ENCODE results near the gene SUPT3H.
A peak's percentile ranks its signal among the peaks of the same experiment; 100 is the strongest.
"Not testable (repeated sequence)": the region's sequence is repeated elsewhere in the genome, so short reads cannot be mapped to it uniquely, and the experiment has no call there.

The SUPT3H gene

DNA sequence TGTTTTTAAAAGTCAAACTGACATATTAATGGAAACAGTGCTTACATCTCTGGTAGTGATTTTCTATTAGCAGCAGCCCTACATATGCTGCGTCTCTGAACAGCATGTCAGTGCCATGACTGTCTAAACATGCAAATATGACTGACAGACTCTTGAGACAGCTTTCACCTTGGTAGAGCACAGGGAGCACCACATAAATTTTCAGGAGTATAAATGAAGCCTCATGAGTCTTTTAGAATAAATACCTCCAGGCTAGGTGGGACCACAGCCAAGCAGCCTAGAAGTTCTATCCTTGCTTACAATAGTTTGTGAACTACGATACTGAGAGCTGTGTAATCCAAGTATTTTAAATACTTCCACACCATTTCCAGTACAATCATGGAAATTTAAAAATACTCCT lies 460.3 kb downstream of the SUPT3H start:
- Histone ChIP-seq H3K9ac (ENCODE audit: low read length) (no peak overlapping the region), H3K4me3 (ENCODE audit: low read length) (no peak overlapping the region), H3K79me1 (ENCODE audit: low read length) (no peaks in the 10 kb centered on the region), H3K4me1 (ENCODE audit: control insufficient read depth, low read depth, low read length) (no peaks in the 10 kb centered on the region), H3K79me2 (ENCODE audit: control insufficient read depth, insufficient read depth, low read length) (no peaks in the 10 kb centered on the region), H2BK120ac (ENCODE audit: low read depth, low read length) (no peak overlapping the region), H3K56ac (ENCODE audit: low read length) (no peak overlapping the region), H4K8ac (ENCODE audit: low read depth, low read length) (no peak overlapping the region), H2BK15ac (replicated peaks; ENCODE audit: low read depth) (no peak overlapping the region), H3K27ac (ENCODE audit: low read depth, low read length) (no peak overlapping the region), H4K5ac (ENCODE audit: low read length) (no peak overlapping the region), H3K36me3 (ENCODE audit: control insufficient read depth, insufficient read depth, low read length) (no peaks in the 10 kb centered on the region), H3K4me2 (ENCODE audit: low read length) (no peak overlapping the region), H3K18ac (ENCODE audit: low read length) (no peak overlapping the region), H2AK5ac (ENCODE audit: low read length) (no peak overlapping the region), H3K4ac (ENCODE audit: low read depth, low read length) (no peak overlapping the region), H3K27me3 (ENCODE audit: insufficient read depth, low read length, poor library complexity) (no peaks in the 10 kb centered on the region), H3K23ac (ENCODE audit: low read length) (no peak overlapping the region), H2BK5ac (ENCODE audit: low read length) (no peak overlapping the region)
- DNase-seq, result no peak
- no CpG with 5 or more reads among the region's 2 CpGs for WGBS (ENCODE audit: extremely low coverage, insufficient coverage, low lambda C conversion rate)

DNA sequence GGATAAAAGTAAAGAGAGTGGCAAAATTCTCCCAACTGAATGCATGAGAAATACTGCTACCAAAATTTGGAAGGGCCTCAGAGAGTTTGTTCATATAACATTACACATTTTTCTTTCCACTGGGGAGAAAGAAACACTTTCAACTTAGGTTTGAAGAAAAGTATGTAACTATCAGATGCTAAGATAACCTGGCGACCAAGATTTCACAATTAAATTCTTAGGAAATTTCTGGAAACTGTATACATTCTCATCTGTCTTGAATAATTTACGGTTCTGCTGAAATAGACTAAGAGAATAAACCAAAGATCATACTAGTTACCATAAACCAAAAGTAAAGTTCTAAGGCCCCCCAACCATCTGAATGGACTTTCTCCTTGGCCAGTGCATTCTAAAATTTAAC lies 462.6 kb downstream of the SUPT3H start:
- Histone ChIP-seq H3K27ac (ENCODE audit: low read depth, low read length) (no peak overlapping the region), H3K79me2 (ENCODE audit: control insufficient read depth, insufficient read depth, low read length) (no peaks in the 10 kb centered on the region), H3K4me1 (ENCODE audit: control insufficient read depth, low read depth, low read length) (no peaks in the 10 kb centered on the region), H3K23ac (ENCODE audit: low read length) (no peak overlapping the region), H2AK5ac (ENCODE audit: low read length) (no peak overlapping the region), H3K36me3 (ENCODE audit: control insufficient read depth, insufficient read depth, low read length) (no peaks in the 10 kb centered on the region), H2BK120ac (ENCODE audit: low read depth, low read length) (no peak overlapping the region), H2BK15ac (replicated peaks; ENCODE audit: low read depth) (no peak overlapping the region), H2BK5ac (ENCODE audit: low read length) (no peak overlapping the region), H4K8ac (ENCODE audit: low read depth, low read length) (peak overlapping the region; percentile 56), H4K5ac (ENCODE audit: low read length) (no peak overlapping the region), H3K4me2 (ENCODE audit: low read length) (no peak overlapping the region), H3K4ac (ENCODE audit: low read depth, low read length) (no peak overlapping the region), H3K18ac (ENCODE audit: low read length) (no peak overlapping the region), H3K56ac (ENCODE audit: low read length) (no peak overlapping the region), H3K79me1 (ENCODE audit: low read length) (no peaks in the 10 kb centered on the region), H3K27me3 (ENCODE audit: insufficient read depth, low read length, poor library complexity) (no peaks in the 10 kb centered on the region), H3K9ac (ENCODE audit: low read length) (no peak overlapping the region), H3K4me3 (ENCODE audit: low read length) (no peak overlapping the region)
- DNase-seq, result no peak
- WGBS (ENCODE audit: extremely low coverage, insufficient coverage, low lambda C conversion rate), result no CpG with 5 or more reads among the region's 2 CpGs

DNA sequence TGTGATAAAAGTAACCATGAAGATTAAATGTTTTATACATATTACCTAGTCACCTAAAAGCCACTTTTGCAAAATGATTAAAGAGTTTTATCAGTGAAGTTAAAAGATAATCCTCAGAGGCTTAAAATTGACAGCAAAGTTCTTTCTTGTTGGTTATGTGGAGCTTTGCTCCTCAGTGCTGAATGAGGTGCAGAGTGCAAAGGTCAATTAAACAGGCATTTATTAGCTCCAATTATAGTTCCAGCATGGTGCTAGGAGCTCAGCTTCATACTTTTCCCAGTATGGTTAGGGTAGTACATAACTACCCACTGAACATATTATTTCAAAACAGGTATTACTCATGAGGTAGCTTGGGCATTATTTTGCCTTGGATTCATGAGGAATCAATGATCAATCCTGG lies 463.6 kb downstream of the SUPT3H start:
- no peak overlapping the region for H3K9ac ChIP-seq (ENCODE audit: low read length)
- no peaks in the 10 kb centered on the region for H3K79me1 ChIP-seq (ENCODE audit: low read length)
- no peak overlapping the region for H3K18ac ChIP-seq (ENCODE audit: low read length)
- no peak overlapping the region for H2AK5ac ChIP-seq (ENCODE audit: low read length)
- no peaks in the 10 kb centered on the region for H3K27me3 ChIP-seq (ENCODE audit: insufficient read depth, low read length, poor library complexity)
- H3K36me3 ChIP-seq (ENCODE audit: control insufficient read depth, insufficient read depth, low read length), result no peaks in the 10 kb centered on the region
- no peak overlapping the region for H3K4ac ChIP-seq (ENCODE audit: low read depth, low read length)
- no peak overlapping the region for H3K23ac ChIP-seq (ENCODE audit: low read length)
- DNase-seq, result no peak
- H2BK5ac ChIP-seq (ENCODE audit: low read length), result no peak overlapping the region
- no peak overlapping the region for H3K56ac ChIP-seq (ENCODE audit: low read length)
- H4K5ac ChIP-seq (ENCODE audit: low read length), result no peak overlapping the region
- no peak overlapping the region for H3K27ac ChIP-seq (ENCODE audit: low read depth, low read length)
- no peak overlapping the region for H2BK15ac ChIP-seq (replicated peaks; ENCODE audit: low read depth)
- no peak overlapping the region for H3K4me2 ChIP-seq (ENCODE audit: low read length)
- H3K79me2 ChIP-seq (ENCODE audit: control insufficient read depth, insufficient read depth, low read length), result no peaks in the 10 kb centered on the region
- H3K4me3 ChIP-seq (ENCODE audit: low read length), result no peak overlapping the region
- no peak overlapping the region for H4K8ac ChIP-seq (ENCODE audit: low read depth, low read length)
- H2BK120ac ChIP-seq (ENCODE audit: low read depth, low read length), result no peak overlapping the region
- no peaks in the 10 kb centered on the region for H3K4me1 ChIP-seq (ENCODE audit: control insufficient read depth, low read depth, low read length)

DNA sequence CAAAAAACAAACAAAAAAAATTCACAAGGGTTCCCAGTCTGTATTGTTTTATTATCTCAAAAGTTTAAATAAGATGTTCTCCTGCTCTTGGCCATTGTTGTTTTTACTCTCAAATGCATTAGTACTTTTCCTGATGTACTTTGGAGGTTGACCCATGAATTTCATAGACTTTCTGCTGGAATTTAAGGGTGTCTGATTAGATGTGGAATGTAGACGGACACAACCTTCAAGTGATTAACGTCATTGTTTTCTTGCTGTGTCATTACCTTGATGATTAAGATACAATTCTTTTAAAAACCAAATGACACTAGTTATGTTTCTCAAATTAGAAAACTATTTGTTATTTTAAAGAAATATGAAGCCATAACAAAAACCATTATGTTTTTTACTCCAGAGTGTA lies 471.0 kb downstream of the SUPT3H start:
- Histone ChIP-seq H3K36me3 (ENCODE audit: control insufficient read depth, insufficient read depth, low read length) (no peaks in the 10 kb centered on the region), H3K27ac (ENCODE audit: low read depth, low read length) (no peak overlapping the region), H3K4me2 (ENCODE audit: low read length) (no peak overlapping the region), H3K56ac (ENCODE audit: low read length) (no peak overlapping the region), H2BK5ac (ENCODE audit: low read length) (no peak overlapping the region), H2BK15ac (replicated peaks; ENCODE audit: low read depth) (no peak overlapping the region), H3K27me3 (ENCODE audit: insufficient read depth, low read length, poor library complexity) (no peaks in the 10 kb centered on the region), H3K4me1 (ENCODE audit: control insufficient read depth, low read depth, low read length) (no peaks in the 10 kb centered on the region), H3K4me3 (ENCODE audit: low read length) (no peak overlapping the region), H2AK5ac (ENCODE audit: low read length) (no peak overlapping the region), H3K79me2 (ENCODE audit: control insufficient read depth, insufficient read depth, low read length) (no peaks in the 10 kb centered on the region), H3K9ac (ENCODE audit: low read length) (no peak overlapping the region), H3K79me1 (ENCODE audit: low read length) (no peaks in the 10 kb centered on the region), H4K8ac (ENCODE audit: low read depth, low read length) (no peak overlapping the region), H4K5ac (ENCODE audit: low read length) (no peak overlapping the region), H3K23ac (ENCODE audit: low read length) (no peak overlapping the region), H3K4ac (ENCODE audit: low read depth, low read length) (no peak overlapping the region), H2BK120ac (ENCODE audit: low read depth, low read length) (no peak overlapping the region), H3K18ac (ENCODE audit: low read length) (no peak overlapping the region)
- no CpG with 5 or more reads among the region's 2 CpGs for WGBS (ENCODE audit: extremely low coverage, insufficient coverage, low lambda C conversion rate)
- no peak for DNase-seq

DNA sequence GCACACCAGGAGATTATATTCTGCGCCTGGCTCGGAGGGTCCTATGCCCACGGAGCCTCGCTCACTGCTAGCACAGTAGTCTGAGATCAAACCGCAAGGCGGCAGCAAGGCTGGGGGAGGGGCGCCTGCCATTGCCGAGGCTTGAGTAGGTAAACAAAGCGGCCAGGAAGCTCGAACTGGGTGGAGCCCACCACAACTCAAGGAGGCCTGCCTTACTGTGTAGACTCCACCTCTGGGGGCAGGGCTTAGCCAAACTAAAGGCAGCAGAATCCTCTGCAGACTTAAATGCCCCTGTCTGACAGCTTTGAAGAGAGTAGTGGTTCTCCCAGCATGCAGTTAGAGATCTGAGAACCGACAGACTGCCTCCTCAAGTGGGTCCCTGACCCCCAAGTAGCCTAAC lies 477.4 kb downstream of the SUPT3H start:
- H3K9ac ChIP-seq (ENCODE audit: low read length); H2BK15ac ChIP-seq (replicated peaks; ENCODE audit: low read depth); H3K4ac ChIP-seq (ENCODE audit: low read depth, low read length); H3K27ac ChIP-seq (ENCODE audit: low read depth, low read length); H3K79me2 ChIP-seq (ENCODE audit: control insufficient read depth, insufficient read depth, low read length); H2BK120ac ChIP-seq (ENCODE audit: low read depth, low read length); H3K36me3 ChIP-seq (ENCODE audit: control insufficient read depth, insufficient read depth, low read length); H3K56ac ChIP-seq (ENCODE audit: low read length); DNase-seq; H3K18ac ChIP-seq (ENCODE audit: low read length); H3K4me3 ChIP-seq (ENCODE audit: low read length); H4K5ac ChIP-seq (ENCODE audit: low read length); H3K4me2 ChIP-seq (ENCODE audit: low read length); H2AK5ac ChIP-seq (ENCODE audit: low read length); H3K23ac ChIP-seq (ENCODE audit: low read length); H3K27me3 ChIP-seq (ENCODE audit: insufficient read depth, low read length, poor library complexity); H3K4me1 ChIP-seq (ENCODE audit: control insufficient read depth, low read depth, low read length); H4K8ac ChIP-seq (ENCODE audit: low read depth, low read length); H3K79me1 ChIP-seq (ENCODE audit: low read length); H2BK5ac ChIP-seq (ENCODE audit: low read length): not testable (repeated sequence)
- WGBS (ENCODE audit: extremely low coverage, insufficient coverage, low lambda C conversion rate), result no CpG with 5 or more reads among the region's 11 CpGs

DNA sequence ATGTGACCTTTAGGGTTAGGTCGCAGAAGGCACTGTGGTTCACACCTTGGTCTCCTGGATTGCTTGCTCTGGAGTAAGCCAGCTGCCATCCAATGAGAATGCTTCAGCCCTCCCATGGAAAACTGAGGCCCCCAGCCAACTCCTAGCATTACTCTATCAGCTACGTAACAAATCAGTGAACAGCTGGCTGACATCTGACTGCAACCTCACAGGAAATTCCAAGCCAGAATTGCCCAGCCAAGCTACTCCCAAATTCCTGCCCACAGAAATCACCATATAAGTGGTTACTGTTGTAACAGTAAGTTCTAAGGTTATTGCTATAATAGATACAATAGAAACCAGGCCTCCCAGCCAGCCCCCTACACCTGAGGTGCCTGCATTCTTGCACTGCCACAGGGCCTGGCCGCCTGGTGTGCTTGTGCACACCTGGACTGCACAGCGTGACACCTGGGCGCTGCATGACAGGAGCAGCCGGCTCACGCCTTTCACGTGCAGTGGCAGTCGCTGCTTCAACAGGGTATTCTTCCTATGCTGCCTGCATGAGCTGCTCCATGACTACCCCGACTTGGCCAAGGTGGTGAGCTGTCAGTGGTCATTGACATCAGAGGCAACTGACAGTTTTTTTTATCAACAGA lies 479.3 kb downstream of the SUPT3H start:
- no peak overlapping the region for H4K5ac ChIP-seq (ENCODE audit: low read length)
- no CpG with 5 or more reads among the region's 10 CpGs for WGBS (ENCODE audit: extremely low coverage, insufficient coverage, low lambda C conversion rate)

More for the DNA sequence above, 479.3 kb downstream of the SUPT3H start:
- Histone ChIP-seq H3K18ac (ENCODE audit: low read length) (no peak overlapping the region), H3K56ac (ENCODE audit: low read length) (no peak overlapping the region), H2AK5ac (ENCODE audit: low read length) (no peak overlapping the region), H3K79me2 (ENCODE audit: control insufficient read depth, insufficient read depth, low read length) (no peaks in the 10 kb centered on the region), H3K4ac (ENCODE audit: low read depth, low read length) (no peak overlapping the region), H3K79me1 (ENCODE audit: low read length) (no peaks in the 10 kb centered on the region), H3K4me3 (ENCODE audit: low read length) (no peak overlapping the region), H4K8ac (ENCODE audit: low read depth, low read length) (no peak overlapping the region), H3K9ac (ENCODE audit: low read length) (no peak overlapping the region), H2BK5ac (ENCODE audit: low read length) (no peak overlapping the region), H3K4me1 (ENCODE audit: control insufficient read depth, low read depth, low read length) (no peaks in the 10 kb centered on the region), H3K23ac (ENCODE audit: low read length) (no peak overlapping the region), H3K36me3 (ENCODE audit: control insufficient read depth, insufficient read depth, low read length) (no peaks in the 10 kb centered on the region), H3K27ac (ENCODE audit: low read depth, low read length) (no peak overlapping the region), H3K27me3 (ENCODE audit: insufficient read depth, low read length, poor library complexity) (no peaks in the 10 kb centered on the region), H2BK120ac (ENCODE audit: low read depth, low read length) (no peak overlapping the region), H2BK15ac (replicated peaks; ENCODE audit: low read depth) (no peak overlapping the region), H3K4me2 (ENCODE audit: low read length) (no peak overlapping the region)
- peak; percentile 25 for DNase-seq
